ENCODE data around the gene ENTHD1. TPM values are rescaled to one million over a fixed set of nuclear protein-coding genes. Genes with fewer than 3 reads are reported as not detected.

Gene ENTHD1
- total RNA-seq, 1 experiment from 2014 or later, result not detected

DNA sequence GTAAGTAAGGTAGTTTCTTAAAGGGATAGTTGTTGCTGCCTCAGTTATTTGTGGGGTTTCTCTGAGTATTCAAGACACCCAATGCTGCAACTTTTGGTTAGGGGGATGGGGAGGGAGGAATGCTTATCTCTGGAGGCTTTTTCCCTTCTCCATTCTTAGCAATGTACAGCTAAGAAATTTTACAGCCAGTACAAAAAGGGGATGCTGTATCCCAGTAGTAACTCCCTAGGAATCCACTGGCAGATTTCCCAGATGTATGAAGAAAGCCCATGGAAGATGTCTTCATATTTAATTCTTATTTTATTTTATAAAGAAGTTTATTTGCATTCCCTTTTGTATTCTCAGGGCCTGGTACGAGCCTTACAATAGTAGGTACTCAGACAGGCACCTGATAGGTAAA is 154.8 kb downstream of the ENTHD1 start:
- H3K27me3 Mint-ChIP-seq (ENCODE audit: low read depth), result peaks cover 8% of the 10 kb centered on the region
- H4K5ac ChIP-seq (ENCODE audit: insufficient read length, low read depth, low read length), result no peak overlapping the region
- no peak overlapping the region for H2AFZ ChIP-seq (ENCODE audit: low read length)
- H3K4me1 ChIP-seq (ENCODE audit: insufficient read depth, low read length), result no peaks in the 10 kb centered on the region
- no peaks in the 10 kb centered on the region for H3K79me1 ChIP-seq (ENCODE audit: insufficient read depth, low read depth, low read length, poor library complexity, severe bottlenecking)
- H3K27ac Mint-ChIP-seq, result no peak overlapping the region
- H2BK15ac ChIP-seq (ENCODE audit: low read depth, low read length), result no peak overlapping the region
- no peak overlapping the region for H3K4me2 ChIP-seq (ENCODE audit: insufficient read depth, insufficient read length, low read length)
- WGBS (ENCODE audit: extremely low coverage, insufficient read length, low lambda C conversion rate), result no CpG with 5 or more reads among the region's 1 CpG
- no peak overlapping the region for H4K91ac ChIP-seq (ENCODE audit: insufficient read length, low read depth, low read length)
- TF ChIP-seq, protein P1, sequence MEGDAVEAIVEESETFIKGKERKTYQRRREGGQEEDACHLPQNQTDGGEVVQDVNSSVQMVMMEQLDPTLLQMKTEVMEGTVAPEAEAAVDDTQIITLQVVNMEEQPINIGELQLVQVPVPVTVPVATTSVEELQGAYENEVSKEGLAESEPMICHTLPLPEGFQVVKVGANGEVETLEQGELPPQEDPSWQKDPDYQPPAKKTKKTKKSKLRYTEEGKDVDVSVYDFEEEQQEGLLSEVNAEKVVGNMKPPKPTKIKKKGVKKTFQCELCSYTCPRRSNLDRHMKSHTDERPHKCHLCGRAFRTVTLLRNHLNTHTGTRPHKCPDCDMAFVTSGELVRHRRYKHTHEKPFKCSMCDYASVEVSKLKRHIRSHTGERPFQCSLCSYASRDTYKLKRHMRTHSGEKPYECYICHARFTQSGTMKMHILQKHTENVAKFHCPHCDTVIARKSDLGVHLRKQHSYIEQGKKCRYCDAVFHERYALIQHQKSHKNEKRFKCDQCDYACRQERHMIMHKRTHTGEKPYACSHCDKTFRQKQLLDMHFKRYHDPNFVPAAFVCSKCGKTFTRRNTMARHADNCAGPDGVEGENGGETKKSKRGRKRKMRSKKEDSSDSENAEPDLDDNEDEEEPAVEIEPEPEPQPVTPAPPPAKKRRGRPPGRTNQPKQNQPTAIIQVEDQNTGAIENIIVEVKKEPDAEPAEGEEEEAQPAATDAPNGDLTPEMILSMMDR (conservative IDR thresholded peaks at IDR 0.05), result no peak
- no peaks in the 10 kb centered on the region; a peak in 2 of 5 replicates for H3K9me3 Mint-ChIP-seq
- peaks cover 7 to 14% of the 10 kb centered on the region in 2 experiments for H3K4me1 Mint-ChIP-seq
- H3T11ph ChIP-seq (ENCODE audit: low read length), result no peak overlapping the region
- H3K27ac ChIP-seq (ENCODE audit: insufficient read length, low read depth, low read length), result no peak overlapping the region
- H4K20me1 ChIP-seq (ENCODE audit: control insufficient read depth, insufficient read depth, insufficient read length), result no peaks in the 10 kb centered on the region
- no peak overlapping the region for H3K56ac ChIP-seq (ENCODE audit: insufficient read length, low read depth, low read length)
- no peak overlapping the region for H4K8ac ChIP-seq (replicated peaks; ENCODE audit: insufficient read length, low read depth, low read length)
- no peak for DNase-seq
- H3K23ac ChIP-seq (ENCODE audit: insufficient read length, low read depth, low read length), result no peak overlapping the region
- H3K4ac ChIP-seq (ENCODE audit: low read depth, low read length), result no peak overlapping the region
- H3K9me3 ChIP-seq (ENCODE audit: control insufficient read depth, low read depth, low read length), result no peaks in the 10 kb centered on the region
- no peak overlapping the region for H2BK20ac ChIP-seq (ENCODE audit: low read depth, low read length, poor library complexity, severe bottlenecking)
- H2AK5ac ChIP-seq (ENCODE audit: insufficient read length, low read length), result no peak overlapping the region
- H2BK12ac ChIP-seq (ENCODE audit: insufficient read length, low read depth, low read length), result no peak overlapping the region
- no peaks in the 10 kb centered on the region for H3K23me2 ChIP-seq (ENCODE audit: insufficient read length, low read depth, low read length, poor library complexity, severe bottlenecking)
- no peak overlapping the region for H2BK120ac ChIP-seq (ENCODE audit: low read depth, low read length, poor library complexity, severe bottlenecking)
- H3K14ac ChIP-seq (ENCODE audit: insufficient read depth, low read length), result no peak overlapping the region
- H3K27me3 ChIP-seq (ENCODE audit: insufficient read depth, low read length), result no peaks in the 10 kb centered on the region
- H3K9ac ChIP-seq (ENCODE audit: extremely low read depth, insufficient read length, low read length), result no peak overlapping the region
- no peaks in the 10 kb centered on the region for H3K79me2 ChIP-seq (ENCODE audit: insufficient read depth, low read length)
- no peak overlapping the region for H3K4me3 Mint-ChIP-seq
- H2BK5ac ChIP-seq (ENCODE audit: insufficient read length, low read length), result no peak overlapping the region
- H3K18ac ChIP-seq (ENCODE audit: insufficient read length, low read depth, low read length), result no peak overlapping the region
- no peaks in the 10 kb centered on the region for H3K36me3 Mint-ChIP-seq (ENCODE audit: insufficient read depth in 1 of 3, low read depth in 3 of 3)
